H1 (cell line): Measurements from ENCODE around the gene BBS7. TPM values are rescaled to one million over a fixed set of nuclear protein-coding genes. Genes with fewer than 3 reads are reported as not detected.

ENCODE experiments used
- CTCF ChIA-PET: fragments of 300-600 bp; sonication (Branson Sonifier 250); formaldehyde crosslinking; loops from one replicate; lab custom pipeline; 2021; ENCODE audit not compliant: partially characterized antibody; lab: Charles Lee
- POLR2A ChIA-PET: fragments of 300-600 bp; sonication (Branson Sonifier 250); formaldehyde crosslinking; loops from one replicate; lab custom pipeline; 2021; ENCODE audit warnings: inconsistent platforms; ENCODE audit not compliant: partially characterized antibody; lab: Charles Lee
- DNase-seq, 2 experiments: peaks; one replicate each; pipeline versions ENCODE4 v3.0.0 to v3.0.0-alpha.2; 2010 to 2022; ENCODE audit warnings: low spot score in 2 of 2, low read depth in 1 of 2, mixed read lengths in 1 of 2
- FAIRE-seq: peaks from 2 replicates; lab custom pipeline; 2011; peaks lifted over from hg19 to GRCh38; lab: Jason Lieb, UNC
- H2AFZ ChIP-seq: 2 replicates; pipeline ENCODE4 v1.8.1; 2012; ENCODE audit warnings: low read length, inconsistent platforms
- H2AK5ac ChIP-seq: 2 replicates; pipeline ENCODE4 v1.6.1; 2013; ENCODE audit warnings: low read depth, low read length
- H2BK120ac ChIP-seq: replicated peaks from 2 replicates; pipeline ENCODE3; 2013; ENCODE audit warnings: low read depth, low read length, inconsistent platforms
- H2BK12ac ChIP-seq: 2 replicates; pipeline ENCODE4 v1.6.1; 2013; ENCODE audit warnings: low read depth, low read length
- H2BK15ac ChIP-seq: 2 replicates; pipeline ENCODE4 v1.6.1; 2013; ENCODE audit warnings: low read length
- H2BK20ac ChIP-seq: 2 replicates; pipeline ENCODE4 v1.6.1; 2013; ENCODE audit warnings: low read length
- H2BK5ac ChIP-seq: 2 replicates; pipeline ENCODE4 v1.6.1; 2013; ENCODE audit warnings: low read depth, low read length
- H3K14ac ChIP-seq: 2 replicates; pipeline ENCODE4 v1.6.1; 2013; ENCODE audit warnings: inconsistent platforms; ENCODE audit not compliant: insufficient read length
- H3K18ac ChIP-seq: 2 replicates; pipeline ENCODE4 v1.6.1; 2013; ENCODE audit warnings: low read length; ENCODE audit errors: extremely low read depth
- H3K23ac ChIP-seq: 2 replicates; pipeline ENCODE4 v1.6.1; 2013; ENCODE audit warnings: inconsistent platforms; ENCODE audit not compliant: insufficient read length
- H3K23me2 ChIP-seq: 2 replicates; pipeline ENCODE4 v1.6.1; 2013; ENCODE audit warnings: low read depth, low read length
- H3K27ac ChIP-seq: 2 replicates; pipeline ENCODE4 v1.6.1; 2011; ENCODE audit warnings: low read depth, low read length, inconsistent platforms
- H3K27me3 ChIP-seq, 4 experiments: replicated peaks in 1 of 4; 1 replicate in 1 of 4; 2 replicates in 3 of 4; pipeline versions ENCODE4 v1.6.1 to v1.8.1; 2011 to 2013; ENCODE audit warnings: low read length in 3 of 4, mild to moderate bottlenecking in 3 of 4, inconsistent platforms in 2 of 4, mixed read lengths in 2 of 4, moderate library complexity in 1 of 4; ENCODE audit not compliant: control insufficient read depth in 3 of 4, insufficient read depth in 3 of 4; ENCODE audit errors: extremely low read depth in 1 of 4
- H3K36me3 ChIP-seq, 4 experiments: 2 replicates each; pipeline versions ENCODE4 v1.6.1 to v1.8.1; 2011 to 2013; ENCODE audit warnings: mild to moderate bottlenecking in 4 of 4, low read length in 3 of 4, moderate library complexity in 2 of 4, control low read depth in 1 of 4, inconsistent platforms in 1 of 4; ENCODE audit not compliant: insufficient read depth in 4 of 4, control insufficient read depth in 2 of 4
- H3K4ac ChIP-seq: replicated peaks from 2 replicates; pipeline ENCODE3; 2013; ENCODE audit warnings: low read length, low read depth, mixed read lengths, inconsistent platforms; ENCODE audit not compliant: insufficient read length
- H3K4me1 ChIP-seq, 4 experiments: replicated peaks in 1 of 4; 1 replicate in 1 of 4; 2 replicates in 3 of 4; pipeline versions ENCODE4 v1.6.1 to v1.8.1; 2011 to 2013; ENCODE audit warnings: low read length in 3 of 4, inconsistent platforms in 2 of 4, mixed read lengths in 1 of 4; ENCODE audit not compliant: insufficient read depth in 4 of 4, control insufficient read depth in 3 of 4
- H3K4me2 ChIP-seq, 2 experiments: 2 replicates each; pipeline versions ENCODE4 v1.6.1 to v1.8.1; 2011 to 2013; ENCODE audit warnings: low read depth in 2 of 2, low read length in 2 of 2, control low read depth in 1 of 2, inconsistent platforms in 1 of 2, mild to moderate bottlenecking in 1 of 2; ENCODE audit not compliant: insufficient read depth in 1 of 2
- H3K4me3 ChIP-seq, 4 experiments: fragments of 200-600, 300-600 bp in 1 of 4; sonication (generic), shearing (Covaris generic), sonication (Bioruptor Twin) in 1 of 4; 2 replicates each; pipeline versions ENCODE4 v1.5.1 to v1.8.1; 2011 to 2016; ENCODE audit warnings: low read length in 4 of 4, low read depth in 3 of 4, control low read depth in 2 of 4, inconsistent platforms in 2 of 4, mild to moderate bottlenecking in 2 of 4, mixed read lengths in 1 of 4, moderate library complexity in 1 of 4; ENCODE audit not compliant: insufficient read depth in 2 of 4; ENCODE audit errors: extremely low read depth in 1 of 4
- H3K56ac ChIP-seq: replicated peaks from 2 replicates; pipeline ENCODE3; 2013; ENCODE audit warnings: low read depth, mild to moderate bottlenecking, mixed read lengths, low read length, inconsistent platforms; ENCODE audit not compliant: insufficient read length
- H3K79me1 ChIP-seq: 2 replicates; pipeline ENCODE4 v1.6.1; 2013; ENCODE audit warnings: low read depth, low read length, control low read depth
- H3K79me2 ChIP-seq, 2 experiments: 2 replicates each; pipeline versions ENCODE4 v1.6.1 to v1.8.1; 2012 to 2013; ENCODE audit warnings: low read length in 2 of 2, mild to moderate bottlenecking in 2 of 2, inconsistent platforms in 1 of 2; ENCODE audit not compliant: insufficient read depth in 2 of 2, control insufficient read depth in 1 of 2
- H3K9ac ChIP-seq, 4 experiments: replicated peaks in 1 of 4; 1 replicate in 1 of 4; 2 replicates in 3 of 4; pipeline versions ENCODE4 v1.6.1 to v1.8.1; 2011 to 2013; ENCODE audit warnings: low read depth in 3 of 4, low read length in 3 of 4, control low read depth in 2 of 4, mild to moderate bottlenecking in 2 of 4, moderate library complexity in 2 of 4, inconsistent platforms in 1 of 4; ENCODE audit errors: extremely low read depth in 1 of 4
- H3K9me3 ChIP-seq, 2 experiments: 2 replicates each; pipeline versions ENCODE4 v1.6.1 to v1.8.1; 2012 to 2013; ENCODE audit warnings: mild to moderate bottlenecking in 2 of 2, moderate library complexity in 2 of 2, control low read depth in 1 of 2, inconsistent platforms in 1 of 2, low read depth in 1 of 2, low read length in 1 of 2, mixed read lengths in 1 of 2; ENCODE audit not compliant: insufficient read depth in 2 of 2
- H4K20me1 ChIP-seq, 2 experiments: replicated peaks in 1 of 2; 2 replicates each; pipeline versions ENCODE3 to v1.8.1; 2011 to 2013; ENCODE audit warnings: inconsistent platforms in 2 of 2, low read length in 2 of 2, mild to moderate bottlenecking in 1 of 2; ENCODE audit not compliant: insufficient read depth in 2 of 2, control insufficient read depth in 1 of 2
- H4K5ac ChIP-seq: 2 replicates; pipeline ENCODE4 v1.6.1; 2013; ENCODE audit warnings: low read length, low read depth, mixed read lengths, inconsistent platforms; ENCODE audit not compliant: insufficient read length
- H4K8ac ChIP-seq: 2 replicates; pipeline ENCODE4 v1.8.0; 2013; ENCODE audit warnings: mild to moderate bottlenecking, moderate library complexity, low read length, inconsistent platforms; ENCODE audit not compliant: insufficient read depth; ENCODE audit errors: extremely low read depth
- H4K91ac ChIP-seq: replicated peaks from 2 replicates; pipeline ENCODE3; 2013; ENCODE audit warnings: low read length, mixed read lengths, inconsistent platforms; ENCODE audit not compliant: insufficient read length
- ASH2L ChIP-seq: fragments of 200-600, 300-600 bp; sonication (generic); IDR thresholded peaks from one replicate; pipeline ENCODE4 v1.7.1; 2017; ENCODE audit warnings: low read length
- CTBP2 ChIP-seq: IDR thresholded peaks from 2 replicates; pipeline ENCODE4 v1.7.0; 2011; ENCODE audit warnings: borderline replicate concordance, mild to moderate bottlenecking, moderate library complexity, mixed read lengths, low read length; ENCODE audit not compliant: insufficient read depth, insufficient read length
- KDM1A ChIP-seq: fragments of 200-600, 300-600 bp; sonication (generic); IDR thresholded peaks from 2 replicates; pipeline ENCODE4 v1.7.1; 2016; ENCODE audit warnings: mild to moderate bottlenecking, low read length, borderline replicate concordance
- SP2 ChIP-seq: IDR thresholded peaks from 2 replicates; pipeline ENCODE4 v1.6.1; 2012; ENCODE audit warnings: mild to moderate bottlenecking, low read length, inconsistent platforms
- SP4 ChIP-seq: IDR thresholded peaks from 2 replicates; pipeline ENCODE4 v1.6.1; 2012; ENCODE audit warnings: low read length, inconsistent platforms
- SRF ChIP-seq: IDR thresholded peaks from 2 replicates; pipeline ENCODE4 v1.6.1; 2011; ENCODE audit warnings: mild to moderate bottlenecking, low read depth, low read length, moderate library complexity
- TAF1 ChIP-seq: IDR thresholded peaks from 2 replicates; pipeline ENCODE4 v1.6.1; 2011; ENCODE audit warnings: mild to moderate bottlenecking, low read depth, low read length
- YY1 ChIP-seq: IDR thresholded peaks from 2 replicates; pipeline ENCODE4 v1.6.1; 2011; ENCODE audit warnings: low read depth, mild to moderate bottlenecking, low read length
- WGBS, 2 experiments: shearing (Covaris generic) in 1 of 2; methylation state at CpG; one replicate each; pipeline versions ENCODE4 v1.1.6 to v1.1.7; 2013 to 2015; ENCODE audit warnings: low lambda C conversion rate in 2 of 2, mixed read lengths in 2 of 2, inconsistent platforms in 1 of 2, low coverage in 1 of 2, missing lambda C conversion rate in 1 of 2; ENCODE audit not compliant: insufficient replicate concordance in 2 of 2, insufficient coverage in 1 of 2, insufficient read length in 1 of 2; ENCODE audit errors: extremely low coverage in 1 of 2, missing lambda C conversion rate in 1 of 2; 5-methylcytosine and 5-hydroxymethylcytosine counted together
- polyA plus RNA-seq, 7 experiments: library from polyadenylated mRNA; depleted of rRNA in 3 of 7; stranded (reverse) in 5 of 7; unstranded in 2 of 7; fragments of >200 nt in 5 of 7; fragments of 200-250 nt in 2 of 7; gene quantifications; 1 replicate in 5 of 7; 2 replicates in 1 of 7; 4 replicates in 1 of 7; pipeline versions ENCODE4 v1.2.1 to v1.2.3, GENCODE V29; 2011 to 2013; ENCODE audit warnings: missing spikeins in 2 of 7, mixed read lengths in 2 of 7
- total RNA-seq: library from RNA; stranded (reverse); fragmentation: NEBNext Ultra II Directional; extraction: Animal tissue kit (Norgen Biotek cat#: 25700); gene quantifications from 2 replicates; pipeline ENCODE4 v1.2.1, GENCODE V29; 2021
- TF ChIP-seq, protein P1 (sequence below), 3 experiments: IDR thresholded peaks; 1 replicate in 2 of 3; 2 replicates in 1 of 3; pipeline versions ENCODE4 v1.5.1 to v1.6.1; 2011; ENCODE audit warnings: low read length in 3 of 3, mild to moderate bottlenecking in 3 of 3, inconsistent platforms in 2 of 3, low read depth in 1 of 3, moderate library complexity in 1 of 3; ENCODE audit not compliant: insufficient read depth in 1 of 3; ENCODE audit errors: control extremely low read depth in 1 of 3
- TF ChIP-seq, protein P2 (sequence below): IDR thresholded peaks from 2 replicates; pipeline ENCODE4 v1.6.1; 2011; ENCODE audit warnings: low read length, improper control_type of control experiment
- TF ChIP-seq, protein P3 (sequence below): IDR thresholded peaks from 2 replicates; pipeline ENCODE4 v1.6.1; 2011; ENCODE audit warnings: low read depth, mild to moderate bottlenecking, low read length; ENCODE audit not compliant: insufficient read depth

Gene BBS7
- total and polyA plus RNA-seq, 2 of the 8 experiments (the other 6 are each of a cell fraction or from before 2014, with no cell fraction given) = 16.6 to 21.5 TPM

DNA sequence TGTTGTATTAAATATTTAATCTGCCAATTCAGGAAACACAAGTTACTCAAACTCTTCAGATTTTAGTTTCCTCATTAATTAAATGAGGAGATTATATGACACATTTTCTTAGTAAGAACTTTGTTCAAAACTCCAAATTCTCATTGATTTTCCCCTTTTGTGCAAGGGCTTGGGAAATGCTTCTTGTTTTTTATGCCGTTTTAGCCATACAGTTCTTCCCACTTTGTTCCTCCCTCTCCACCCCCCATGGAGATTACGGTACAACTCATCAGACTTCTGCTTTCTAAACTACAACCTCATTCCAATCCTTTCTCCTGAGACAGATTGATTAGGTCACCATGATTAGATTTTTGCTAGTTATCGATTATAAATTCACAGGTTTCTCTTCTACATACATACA, 10.9 kb upstream of the BBS7 start:
- Histone ChIP-seq H3K36me3 (no peaks in the 10 kb centered on the region), H3K18ac (no peak overlapping the region), H3K27me3 (no peaks in the 10 kb centered on the region), H3K23ac (no peak overlapping the region), H4K8ac (no peak overlapping the region), H3K27ac (no peak overlapping the region), H2BK5ac (no peak overlapping the region), H3K56ac (no peak overlapping the region), H2BK15ac (no peak overlapping the region), H2AFZ (no peak overlapping the region), H3K4me3 (no peak overlapping the region), H3K79me1 (no peaks in the 10 kb centered on the region), H3K9me3 (no peaks in the 10 kb centered on the region), H2BK12ac (no peak overlapping the region), H2BK20ac (no peak overlapping the region), H3K4me1 (no peaks in the 10 kb centered on the region; a peak in 1 of 7 replicates), H3K23me2 (no peaks in the 10 kb centered on the region), H4K91ac (no peak overlapping the region), H3K4me2 (no peak overlapping the region), H4K5ac (no peak overlapping the region), H3K14ac (no peak overlapping the region), H3K79me2 (no peaks in the 10 kb centered on the region), H2BK120ac (no peak overlapping the region), H2AK5ac (no peak overlapping the region), H4K20me1 (no peaks in the 10 kb centered on the region), H3K9ac (no peak overlapping the region), H3K4ac (no peak overlapping the region)
- CTCF ChIA-PET = interaction anchor here (0.9 kb wide), 1 partner anchor 697 kb away, joined by 4 read pairs; no protein-coding TSS in a partner anchor
- POLR2A ChIA-PET = no interaction called here
- 79% methylated on average over 3 of the region's 3 CpGs; no CpG with 5 or more reads in 1 of the 2 experiments for WGBS, 2 experiments
- no peak for FAIRE-seq
- DNase-seq = no peak
- TF ChIP-seq ASH2L (no peak), SRF (no peak), CTBP2 (no peak), YY1 (no peak), SP2 (no peak), KDM1A (no peak), TAF1 (no peak), SP4 (no peak)
- TF ChIP-seq, protein P1, sequence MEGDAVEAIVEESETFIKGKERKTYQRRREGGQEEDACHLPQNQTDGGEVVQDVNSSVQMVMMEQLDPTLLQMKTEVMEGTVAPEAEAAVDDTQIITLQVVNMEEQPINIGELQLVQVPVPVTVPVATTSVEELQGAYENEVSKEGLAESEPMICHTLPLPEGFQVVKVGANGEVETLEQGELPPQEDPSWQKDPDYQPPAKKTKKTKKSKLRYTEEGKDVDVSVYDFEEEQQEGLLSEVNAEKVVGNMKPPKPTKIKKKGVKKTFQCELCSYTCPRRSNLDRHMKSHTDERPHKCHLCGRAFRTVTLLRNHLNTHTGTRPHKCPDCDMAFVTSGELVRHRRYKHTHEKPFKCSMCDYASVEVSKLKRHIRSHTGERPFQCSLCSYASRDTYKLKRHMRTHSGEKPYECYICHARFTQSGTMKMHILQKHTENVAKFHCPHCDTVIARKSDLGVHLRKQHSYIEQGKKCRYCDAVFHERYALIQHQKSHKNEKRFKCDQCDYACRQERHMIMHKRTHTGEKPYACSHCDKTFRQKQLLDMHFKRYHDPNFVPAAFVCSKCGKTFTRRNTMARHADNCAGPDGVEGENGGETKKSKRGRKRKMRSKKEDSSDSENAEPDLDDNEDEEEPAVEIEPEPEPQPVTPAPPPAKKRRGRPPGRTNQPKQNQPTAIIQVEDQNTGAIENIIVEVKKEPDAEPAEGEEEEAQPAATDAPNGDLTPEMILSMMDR (IDR thresholded peaks at IDR 0.05; ENCODE audit: control extremely low read depth in 1 of 3, insufficient read depth in 1 of 3, low read depth in 1 of 3, low read length in 3 of 3) = no peak
- TF ChIP-seq, protein P2, sequence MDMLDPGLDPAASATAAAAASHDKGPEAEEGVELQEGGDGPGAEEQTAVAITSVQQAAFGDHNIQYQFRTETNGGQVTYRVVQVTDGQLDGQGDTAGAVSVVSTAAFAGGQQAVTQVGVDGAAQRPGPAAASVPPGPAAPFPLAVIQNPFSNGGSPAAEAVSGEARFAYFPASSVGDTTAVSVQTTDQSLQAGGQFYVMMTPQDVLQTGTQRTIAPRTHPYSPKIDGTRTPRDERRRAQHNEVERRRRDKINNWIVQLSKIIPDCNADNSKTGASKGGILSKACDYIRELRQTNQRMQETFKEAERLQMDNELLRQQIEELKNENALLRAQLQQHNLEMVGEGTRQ = no peak
- TF ChIP-seq, protein P3, sequence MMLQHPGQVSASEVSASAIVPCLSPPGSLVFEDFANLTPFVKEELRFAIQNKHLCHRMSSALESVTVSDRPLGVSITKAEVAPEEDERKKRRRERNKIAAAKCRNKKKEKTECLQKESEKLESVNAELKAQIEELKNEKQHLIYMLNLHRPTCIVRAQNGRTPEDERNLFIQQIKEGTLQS = no peak
